H1 (cell line): ENCODE results near the gene TNFAIP1.

Experiments
- EP300 ChIP-seq, 2 experiments: IDR thresholded peaks; 1 replicate in 1 of 2; 2 replicates in 1 of 2; pipeline ENCODE4 v1.6.1; 2011 to 2012; ENCODE audit warnings: low read depth in 2 of 2, low read length in 2 of 2, mild to moderate bottlenecking in 2 of 2, borderline replicate concordance in 1 of 2, inconsistent platforms in 1 of 2, moderate library complexity in 1 of 2
- JUND ChIP-seq: IDR thresholded peaks from 2 replicates; pipeline ENCODE4 v1.6.1; 2011; ENCODE audit warnings: mild to moderate bottlenecking, improper control_type of control experiment, low read length
- MAX ChIP-seq: IDR thresholded peaks from 2 replicates; pipeline ENCODE4 v1.6.1; 2012; ENCODE audit warnings: inconsistent platforms

DNA sequence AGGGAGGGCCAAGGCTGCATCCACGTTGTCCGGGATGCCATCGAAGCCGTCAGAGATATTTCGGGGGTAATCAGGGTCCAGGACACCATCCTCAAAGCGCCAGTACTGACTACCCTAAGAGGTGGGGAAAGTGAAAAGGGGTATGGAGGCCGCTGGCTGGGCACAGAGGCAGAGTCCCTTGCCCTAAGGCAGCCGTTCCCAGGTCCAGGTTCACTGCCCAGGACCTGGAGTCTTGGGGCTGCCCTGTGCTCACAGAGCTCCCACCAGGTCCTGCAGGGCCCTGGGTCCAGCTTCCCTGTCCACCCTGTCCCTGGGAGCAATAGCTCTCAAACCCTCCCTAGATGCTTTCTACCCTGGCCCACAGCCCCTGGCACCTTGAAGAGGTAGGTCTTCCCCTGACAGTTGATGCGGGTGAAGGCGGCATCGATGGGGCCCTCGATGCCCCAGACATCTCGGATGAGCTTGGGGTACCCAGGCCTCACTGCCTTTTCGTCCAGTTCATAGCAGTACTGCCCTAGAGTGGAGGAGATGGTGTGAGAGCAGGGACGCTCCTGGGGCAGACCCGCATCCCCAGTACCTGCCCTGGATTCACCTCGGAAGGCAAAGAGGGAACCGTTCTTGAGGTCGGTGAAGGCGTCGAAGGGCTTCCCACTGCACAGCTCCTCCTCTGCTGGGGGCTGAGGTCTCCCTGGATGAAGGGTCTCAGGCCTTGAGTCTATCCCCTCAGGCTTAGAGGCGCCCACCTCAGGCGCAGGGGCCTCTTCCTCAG, 33.5 kb downstream of the TNFAIP1 start:
- no peak for TF ChIP-seq EP300 (IDR thresholded peaks at IDR 0.05; ENCODE audit: borderline replicate concordance in 1 of 2, low read depth in 2 of 2, low read length in 2 of 2)
- no peak for TF ChIP-seq MAX
- TF ChIP-seq JUND, result no peak
